Muscle of leg (tissue), 11 donors: Measurements from ENCODE around the gene GALNT10. TPM values are rescaled to one million over a fixed set of nuclear protein-coding genes. Genes with fewer than 3 reads are reported as not detected.

Source experiments
- DNase-seq: peaks from one replicate; pipeline ENCODE4 v3.0.0; 2013
- H3K27ac ChIP-seq: one replicate; pipeline ENCODE4 v1.5.1; 2013; ENCODE audit warnings: mild to moderate bottlenecking, low read length, control low read depth
- H3K27me3 ChIP-seq: one replicate; pipeline ENCODE4 v1.6.1; 2013; ENCODE audit warnings: low read length; ENCODE audit not compliant: control insufficient read depth, insufficient read depth
- H3K36me3 ChIP-seq: one replicate; pipeline ENCODE4 v1.6.1; 2013; ENCODE audit warnings: low read length; ENCODE audit not compliant: control insufficient read depth, insufficient read depth
- H3K4me1 ChIP-seq: one replicate; pipeline ENCODE4 v1.6.1; 2013; ENCODE audit warnings: low read length; ENCODE audit not compliant: control insufficient read depth, insufficient read depth
- H3K4me3 ChIP-seq: one replicate; pipeline ENCODE4 v1.5.1; 2013; ENCODE audit warnings: low read length, control low read depth
- H3K9me3 ChIP-seq: replicated peaks from 2 replicates; pipeline ENCODE4 v1.6.1; 2013; ENCODE audit warnings: low read depth, low read length; ENCODE audit not compliant: control insufficient read depth
- WGBS: methylation state at CpG from one replicate; pipeline ENCODE4 v1.1.5; 2013; ENCODE audit warnings: missing lambda C conversion rate; ENCODE audit not compliant: insufficient coverage; 5-methylcytosine and 5-hydroxymethylcytosine counted together
- polyA plus RNA-seq, 8 donors: library from polyadenylated mRNA; unstranded; fragments of 120-200 nt; gene quantifications; one replicate each; pipeline versions ENCODE4 v1.2.1 to v1.2.3, GENCODE V29; 2013; ENCODE audit warnings: inconsistent platforms in 1 of 8, low replicate concordance in 1 of 8; ENCODE audit not compliant: insufficient read length in 8 of 8, insufficient read depth in 1 of 8
- total RNA-seq: library from RNA; stranded (reverse); fragments of 120-200 nt; gene quantifications from one replicate; pipeline ENCODE4 v1.2.4, GENCODE V29; 2013

GALNT10 gene
- total and polyA plus RNA-seq, 9 donors = 16.6 to 27.8 (median 20.5) TPM

DNA sequence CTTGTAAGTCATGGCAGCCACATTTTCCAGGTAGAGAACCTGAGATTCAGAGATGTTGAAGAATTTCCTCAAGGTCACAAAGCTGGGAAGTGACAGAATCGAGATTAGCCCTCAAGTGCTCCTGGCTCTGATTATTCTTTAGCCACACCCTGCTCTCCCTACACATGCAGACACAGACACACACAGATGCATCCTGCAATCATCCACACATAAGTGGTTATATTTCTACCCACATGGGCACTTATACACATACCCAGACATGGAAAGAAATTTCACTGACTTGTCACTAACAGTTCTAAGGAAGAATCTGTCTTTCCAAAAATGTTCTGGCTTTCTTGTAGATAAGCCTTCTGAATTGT is 32.2 kb upstream of the GALNT10 start:
- Histone ChIP-seq H3K9me3 (no peaks in the 10 kb centered on the region), H3K36me3 (no peaks in the 10 kb centered on the region), H3K27me3 (no peaks in the 10 kb centered on the region), H3K27ac (no peak overlapping the region), H3K4me3 (no peak overlapping the region), H3K4me1 (peaks cover 17% of the 10 kb centered on the region)
- no peak for DNase-seq
- WGBS = no CpG with 5 or more reads among the region's 1 CpG

GRCh38 chr5:154159343-154159742 is 31.2 kb upstream of the GALNT10 start:
- Histone ChIP-seq H3K9me3 (no peaks in the 10 kb centered on the region), H3K4me1 (peaks cover 23% of the 10 kb centered on the region)
- no peak for DNase-seq

GRCh38 chr5:154162539-154163151 is 27.9 kb upstream of the GALNT10 start:
- no peaks in the 10 kb centered on the region for H3K36me3 ChIP-seq
- peaks cover 37% of the 10 kb centered on the region for H3K4me1 ChIP-seq
- WGBS = 13% methylated on average over 5 of the region's 6 CpGs
- peak overlapping the region; percentile 86 for H3K27ac ChIP-seq
- H3K27me3 ChIP-seq = no peaks in the 10 kb centered on the region
- H3K4me3 ChIP-seq = no peak overlapping the region
- no peaks in the 10 kb centered on the region for H3K9me3 ChIP-seq
- DNase-seq = peak; percentile 98

More at GRCh38 chr5:154159343-154159742, 31.2 kb upstream of the GALNT10 start:
- Histone ChIP-seq H3K36me3 (no peaks in the 10 kb centered on the region), H3K27me3 (no peaks in the 10 kb centered on the region), H3K27ac (no peak overlapping the region), H3K4me3 (no peak overlapping the region)

- H3K9me3 ChIP-seq = no peaks in the 10 kb centered on the region
- 11% methylated on average over 1 of the region's 4 CpGs for WGBS
- H3K36me3 ChIP-seq = no peaks in the 10 kb centered on the region
- H3K4me3 ChIP-seq = no peak overlapping the region
- peaks cover 43% of the 10 kb centered on the region for H3K4me1 ChIP-seq
- no peaks in the 10 kb centered on the region for H3K27me3 ChIP-seq
- DNase-seq = peak; percentile 89
- peak overlapping the region; percentile 86 for H3K27ac ChIP-seq
Observed at GRCh38 chr5:154163327-154164248, 26.9 kb upstream of the GALNT10 start.

GRCh38 chr5:154164249-154164581 is 26.3 kb upstream of the GALNT10 start:
- DNase-seq = peak; percentile 67
- Histone ChIP-seq H3K27me3 (no peaks in the 10 kb centered on the region), H3K27ac (peak overlapping the region; percentile 4), H3K4me1 (peaks cover 45% of the 10 kb centered on the region), H3K9me3 (no peaks in the 10 kb centered on the region), H3K4me3 (no peak overlapping the region), H3K36me3 (no peaks in the 10 kb centered on the region)
- 0% methylated on average over 1 of the region's 1 CpG for WGBS

DNA sequence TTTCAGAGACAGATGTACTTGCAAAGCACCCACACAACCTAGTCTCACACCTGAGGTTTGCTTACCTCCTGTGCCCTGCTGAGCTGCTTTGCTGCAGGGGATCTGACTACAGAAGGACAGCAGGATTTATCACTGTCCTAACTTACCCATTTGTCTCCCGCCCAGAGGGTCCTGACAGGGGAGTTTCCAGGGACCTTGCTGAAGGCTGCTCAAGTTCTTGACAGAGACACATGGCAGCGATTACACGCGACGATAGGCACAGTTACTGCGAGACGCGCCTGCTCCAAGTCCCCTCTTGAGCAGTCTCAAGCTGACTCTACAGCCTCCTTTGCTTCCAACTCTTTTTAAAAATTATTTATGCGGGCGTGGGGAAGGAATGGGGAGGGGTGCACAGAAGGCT is 24.6 kb upstream of the GALNT10 start:
- Histone ChIP-seq H3K4me3 (no peak overlapping the region), H3K36me3 (no peaks in the 10 kb centered on the region), H3K4me1 (peaks cover 49% of the 10 kb centered on the region), H3K27me3 (no peaks in the 10 kb centered on the region), H3K27ac (no peak overlapping the region), H3K9me3 (no peaks in the 10 kb centered on the region)
- 14% methylated on average over 7 of the region's 10 CpGs for WGBS
- DNase-seq = no peak

- Histone ChIP-seq H3K4me1 (peaks cover 51% of the 10 kb centered on the region), H3K9me3 (no peaks in the 10 kb centered on the region), H3K4me3 (no peak overlapping the region), H3K27ac (no peak overlapping the region), H3K27me3 (no peaks in the 10 kb centered on the region), H3K36me3 (no peaks in the 10 kb centered on the region)
- WGBS = 50% methylated on average over 1 of the region's 2 CpGs
- no peak for DNase-seq
Observed at GRCh38 chr5:154166901-154167791, 23.4 kb upstream of the GALNT10 start.

DNA sequence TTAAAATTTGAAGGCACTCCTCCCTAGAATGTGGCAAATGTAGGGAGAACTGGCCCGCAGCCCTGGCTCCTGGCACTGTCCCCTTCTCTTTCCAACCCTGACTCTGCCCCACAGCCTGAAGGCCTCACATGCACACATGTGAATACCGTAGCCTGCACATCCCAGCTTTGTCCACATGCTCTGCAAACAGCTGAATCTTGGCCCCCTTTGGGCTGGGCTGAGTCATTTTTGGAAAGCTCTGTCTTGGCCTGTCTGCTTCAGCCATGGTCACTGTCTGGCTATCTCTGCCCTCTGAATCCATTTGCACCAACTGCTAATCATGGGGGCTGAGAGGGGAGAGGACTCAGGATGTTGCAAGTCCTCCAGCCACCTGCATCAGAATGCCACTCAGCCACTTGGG is 22.1 kb upstream of the GALNT10 start:
- Histone ChIP-seq H3K4me3 (no peak overlapping the region), H3K4me1 (peaks cover 44% of the 10 kb centered on the region), H3K27ac (peak overlapping the region; percentile 50), H3K9me3 (no peaks in the 10 kb centered on the region), H3K36me3 (no peaks in the 10 kb centered on the region), H3K27me3 (no peaks in the 10 kb centered on the region)
- peak; percentile 89 for DNase-seq
- 48% methylated on average over 2 of the region's 2 CpGs for WGBS

DNA sequence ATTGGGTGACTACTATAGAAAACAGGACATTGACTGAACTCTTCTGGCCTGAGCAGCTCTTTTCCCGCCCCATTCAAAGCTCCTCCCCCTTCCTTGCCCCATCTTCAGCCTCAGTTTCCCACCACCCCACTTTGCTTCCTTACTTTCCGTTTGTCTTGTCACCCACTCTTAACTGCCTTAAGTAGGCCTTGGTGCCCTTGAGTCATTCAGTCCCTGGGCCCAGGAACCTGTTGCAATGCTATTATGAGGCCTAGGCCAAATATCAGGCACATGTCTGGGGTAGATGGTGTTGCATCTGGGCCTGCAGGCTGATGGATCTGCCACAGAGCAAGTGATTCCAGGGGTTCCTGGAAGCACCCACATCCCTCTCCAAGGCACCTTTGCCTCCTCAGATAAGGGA is 17.7 kb upstream of the GALNT10 start:
- peaks cover 23% of the 10 kb centered on the region for H3K4me1 ChIP-seq
- no peak for DNase-seq
- H3K9me3 ChIP-seq = no peaks in the 10 kb centered on the region
- H3K4me3 ChIP-seq = no peak overlapping the region
- no peaks in the 10 kb centered on the region for H3K27me3 ChIP-seq
- no peak overlapping the region for H3K27ac ChIP-seq
- no peaks in the 10 kb centered on the region for H3K36me3 ChIP-seq
- WGBS = 97% methylated on average over 2 of the region's 2 CpGs

- peaks cover 13% of the 10 kb centered on the region for H3K4me1 ChIP-seq
- no CpG with 5 or more reads among the region's 1 CpG for WGBS
- H3K27ac ChIP-seq = no peak overlapping the region
- no peaks in the 10 kb centered on the region for H3K36me3 ChIP-seq
- H3K9me3 ChIP-seq = no peaks in the 10 kb centered on the region
- H3K4me3 ChIP-seq = no peak overlapping the region
- no peaks in the 10 kb centered on the region for H3K27me3 ChIP-seq
- no peak for DNase-seq
Observed at GRCh38 chr5:154174091-154174490, 16.4 kb upstream of the GALNT10 start.
